Measurements from ENCODE around the gene TMTC1.

DNA sequence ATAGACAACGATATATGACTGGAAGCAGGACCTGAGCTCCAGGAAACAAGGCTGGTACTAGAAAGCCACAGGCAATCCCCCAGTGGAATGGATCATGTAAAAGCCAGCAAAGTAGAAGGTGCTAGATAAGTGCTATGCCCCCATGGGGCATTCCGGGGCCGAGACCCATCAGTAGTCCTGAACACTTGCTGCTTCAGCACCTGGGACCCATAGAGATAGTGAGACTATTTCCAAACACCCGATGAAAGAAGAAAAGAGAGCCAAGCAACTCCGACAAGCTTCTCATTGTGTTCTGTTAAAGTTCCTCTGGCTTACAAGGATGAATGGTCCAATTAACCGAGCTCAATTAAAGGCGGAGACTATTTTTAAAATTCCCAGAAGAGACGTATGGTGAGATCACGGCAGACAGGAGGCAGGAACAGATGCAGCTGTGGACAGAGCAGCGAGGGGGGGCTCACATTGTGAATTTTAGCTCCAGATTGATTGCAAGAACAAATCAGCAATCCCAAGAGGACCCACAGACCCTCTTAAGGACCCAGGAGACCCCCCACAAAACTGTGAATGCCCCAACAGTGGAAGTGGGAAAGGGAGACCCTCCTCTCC, 143.7 kb downstream of the TMTC1 start:
- TF ChIP-seq SIN3A (IDR thresholded peaks at IDR 0.05; ENCODE audit: borderline replicate concordance, insufficient read depth, low read length) (no peak), POLR2AphosphoS5 (IDR thresholded peaks at IDR 0.05; ENCODE audit: low read depth, low read length) (no peak)
